HG03135 (cell line): ENCODE data around the gene MFF.

Source experiments
- ATAC-seq: cut with Tn5 transposase; IDR thresholded peaks from one replicate; pipeline ENCODE4 v1.9.1; 2021; ENCODE audit warnings: mild to moderate bottlenecking, moderate library complexity; ENCODE audit not compliant: unreplicated experiment

Gene MFF, protein sequence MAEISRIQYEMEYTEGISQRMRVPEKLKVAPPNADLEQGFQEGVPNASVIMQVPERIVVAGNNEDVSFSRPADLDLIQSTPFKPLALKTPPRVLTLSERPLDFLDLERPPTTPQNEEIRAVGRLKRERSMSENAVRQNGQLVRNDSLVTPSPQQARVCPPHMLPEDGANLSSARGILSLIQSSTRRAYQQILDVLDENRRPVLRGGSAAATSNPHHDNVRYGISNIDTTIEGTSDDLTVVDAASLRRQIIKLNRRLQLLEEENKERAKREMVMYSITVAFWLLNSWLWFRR

DNA sequence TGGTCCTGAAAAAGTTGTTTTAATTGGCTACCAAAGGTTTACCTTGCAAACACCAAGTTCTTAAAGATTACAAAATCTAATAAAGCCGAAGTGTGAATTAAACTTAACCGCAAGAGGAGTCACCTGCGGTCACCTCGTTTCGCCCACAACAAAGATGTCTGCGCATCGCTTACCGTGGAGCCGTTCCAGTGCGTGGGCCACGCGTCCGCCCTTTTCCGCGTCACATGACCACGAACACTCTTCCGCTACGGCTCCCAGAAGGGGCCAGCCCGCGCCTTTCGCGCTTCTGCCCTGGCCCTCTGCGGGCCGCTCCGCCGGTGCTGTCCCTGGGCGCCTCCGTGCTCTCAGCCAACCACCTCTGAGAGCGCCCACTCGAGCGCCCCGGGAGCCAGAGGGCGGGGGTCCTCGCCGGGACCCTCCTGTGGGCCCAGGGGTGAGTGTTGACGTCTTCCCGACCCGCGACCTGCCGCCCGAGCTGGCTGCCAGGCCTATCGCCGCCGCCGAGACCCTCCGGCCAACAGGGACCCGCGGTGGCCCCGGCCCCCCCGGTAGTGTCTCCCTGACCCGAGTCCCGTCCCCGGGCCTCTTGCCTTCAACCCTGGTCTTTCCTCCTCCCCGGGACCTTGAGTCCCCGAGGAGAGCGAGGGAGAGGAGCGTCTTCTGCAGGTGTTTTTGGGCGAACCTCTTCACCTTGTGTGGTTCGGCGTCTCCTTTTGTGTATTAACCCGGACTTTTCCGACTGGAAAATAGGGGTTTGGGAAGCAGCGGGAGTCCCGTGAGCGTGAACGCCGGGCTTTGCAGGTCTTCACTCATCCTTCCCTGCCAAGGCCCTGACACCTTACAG is at the start of gene MFF:
Gene MFF, plus strand, starts transcription at position 257 of the 844 bp plus-strand sequence. CDS start 5,415 bp downstream, outside the sequence.
- ATAC-seq: peak; percentile 98

DNA sequence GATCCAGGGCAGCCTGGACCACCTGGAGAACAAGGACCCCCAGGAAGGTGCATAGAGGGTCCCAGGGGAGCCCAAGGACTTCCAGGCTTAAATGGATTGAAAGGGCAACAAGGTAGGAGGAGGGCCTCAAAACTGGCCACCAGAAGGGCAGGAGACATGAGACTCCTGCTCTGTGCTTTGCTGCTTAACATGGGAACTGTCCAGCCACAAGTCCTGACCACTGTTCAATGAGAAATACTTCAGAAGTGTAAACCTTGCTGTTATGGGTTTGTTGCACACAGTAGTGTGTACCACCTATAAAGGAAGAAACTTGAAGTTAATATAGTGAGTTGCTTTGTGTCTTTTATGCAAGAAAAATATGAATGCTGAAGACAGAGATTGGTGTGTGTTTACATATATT is 44.2 kb upstream of the MFF start:
- no peak for ATAC-seq

DNA sequence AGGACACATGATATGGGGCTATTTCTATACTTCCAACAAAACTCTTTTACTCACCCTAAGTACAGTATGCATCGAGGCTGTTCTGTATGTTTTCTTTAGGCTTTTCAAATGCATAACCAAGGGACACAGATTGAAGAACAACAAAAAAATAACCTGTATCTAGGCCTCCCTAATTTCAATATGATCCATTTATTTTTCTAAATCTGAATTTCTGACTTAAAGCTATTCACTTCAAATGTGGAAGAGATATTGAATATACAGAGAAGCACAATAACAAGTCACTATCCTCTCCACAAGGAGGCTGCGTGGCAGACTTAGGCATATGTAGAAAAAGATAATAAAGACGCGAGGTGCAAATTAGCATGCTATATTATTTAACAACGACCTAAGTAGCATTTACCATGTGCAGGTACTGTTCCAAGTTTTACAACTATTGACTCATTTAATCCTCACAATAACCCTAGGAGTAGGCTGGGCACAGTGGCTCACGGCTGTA is 39.3 kb upstream of the MFF start:
- ATAC-seq: no peak

DNA sequence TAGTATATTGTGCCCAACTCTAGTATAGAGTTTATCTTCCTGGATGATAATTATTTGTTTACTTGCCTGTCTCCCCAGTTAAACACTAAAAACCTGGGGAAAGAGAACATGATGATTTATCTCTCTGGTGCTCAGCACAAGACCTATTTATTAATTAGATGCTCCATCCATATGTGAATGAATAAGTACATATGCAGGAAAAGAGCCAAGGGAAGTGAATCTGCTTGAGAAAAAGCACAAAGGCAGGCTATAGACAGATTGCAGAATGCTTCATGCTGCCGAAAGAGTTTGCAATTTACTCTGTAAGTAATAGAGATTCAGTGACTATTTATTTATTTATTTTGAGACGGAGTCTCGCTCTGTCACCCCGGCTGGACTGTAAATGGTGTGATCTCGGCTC is 37.3 kb upstream of the MFF start:
- no peak for ATAC-seq

DNA sequence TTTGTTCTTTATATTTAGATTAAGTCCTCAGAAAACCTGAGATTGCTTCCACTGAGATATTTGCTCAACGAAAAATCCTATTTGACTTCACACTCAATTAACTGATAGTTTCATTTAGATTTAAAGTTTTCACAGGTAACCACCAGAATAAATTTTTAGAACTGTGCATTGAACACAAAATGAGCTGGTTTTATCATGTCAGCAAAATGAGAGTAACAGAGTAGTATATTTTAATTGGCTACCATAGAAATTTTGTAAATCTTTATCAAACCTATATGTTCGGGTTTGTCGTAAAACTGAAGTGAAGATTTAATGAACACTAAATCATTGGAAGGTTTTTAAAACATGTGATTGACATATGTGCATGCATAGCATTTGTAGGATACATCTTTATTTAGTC is 32.7 kb upstream of the MFF start:
- ATAC-seq: no peak

DNA sequence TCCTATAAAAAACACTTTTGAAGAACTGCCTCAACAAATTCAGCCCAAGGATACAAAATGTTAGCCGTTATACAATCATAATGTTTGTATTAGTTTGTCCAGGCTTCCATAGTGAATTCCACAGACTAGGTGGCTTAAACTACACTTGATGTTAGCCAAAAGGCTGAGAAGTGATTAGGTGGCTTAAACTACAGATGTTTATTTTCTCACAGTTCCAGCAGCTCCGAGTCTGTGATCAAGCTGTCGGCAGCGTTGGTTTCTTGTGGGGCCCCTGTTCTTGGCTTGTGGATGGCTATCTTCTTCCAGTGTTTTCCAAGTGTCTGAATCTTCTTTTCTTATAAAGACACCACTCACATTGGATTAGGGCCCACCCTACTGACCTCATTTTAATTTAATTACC is 31.5 kb upstream of the MFF start:
- no peak for ATAC-seq

DNA sequence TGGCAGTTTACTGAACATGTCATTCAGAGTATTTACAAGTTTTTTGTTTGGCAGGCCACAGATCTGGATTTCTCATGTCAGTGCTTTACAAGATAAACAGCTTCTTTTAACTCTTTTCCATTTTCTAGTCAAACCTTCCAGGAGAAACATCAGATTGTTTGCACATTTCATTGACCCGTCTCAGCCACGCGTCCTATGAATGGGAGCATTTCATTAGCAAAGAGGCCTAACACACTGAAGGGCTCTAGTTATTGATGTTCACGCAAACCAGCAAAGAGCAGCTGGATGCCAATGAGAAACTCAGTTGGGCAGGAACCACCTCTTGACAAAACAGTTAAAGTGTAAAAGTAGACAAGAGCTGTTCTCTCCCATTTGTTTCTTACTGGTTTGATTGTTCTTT is 29.2 kb upstream of the MFF start:
- no peak for ATAC-seq

DNA sequence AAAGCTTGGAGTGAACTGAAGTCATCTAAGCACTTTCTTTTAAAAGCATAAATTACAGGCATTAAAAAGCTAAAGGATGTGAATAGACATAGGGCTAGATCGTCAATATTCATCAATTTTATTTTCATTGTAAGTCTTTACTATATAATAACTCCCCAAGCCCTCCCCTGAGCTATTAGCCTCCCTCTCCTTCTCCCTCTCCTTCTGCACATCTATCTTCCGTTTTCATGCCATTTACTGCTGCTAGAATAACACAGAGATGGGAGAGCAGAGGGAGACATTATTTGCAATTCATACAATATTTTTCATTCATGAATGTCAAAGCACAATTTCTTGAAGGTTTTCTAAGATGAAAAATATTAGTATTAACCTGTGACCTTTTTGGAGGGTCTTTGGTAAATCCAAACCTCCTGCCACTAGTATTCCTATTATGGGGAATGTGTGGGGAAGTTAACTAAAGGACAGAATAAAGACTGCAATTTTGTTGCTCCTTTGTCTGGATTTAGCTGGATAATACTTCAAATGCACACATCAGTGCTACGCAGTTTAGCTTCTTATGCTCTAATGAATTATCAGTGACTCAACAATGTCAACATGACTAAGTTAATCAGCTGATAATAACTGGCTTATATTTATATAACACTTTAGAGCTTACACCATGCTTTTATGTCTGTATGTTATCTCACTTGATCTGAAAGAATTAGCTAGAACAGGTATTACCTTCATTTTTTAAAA is 28.2 kb upstream of the MFF start:
- no peak for ATAC-seq

DNA sequence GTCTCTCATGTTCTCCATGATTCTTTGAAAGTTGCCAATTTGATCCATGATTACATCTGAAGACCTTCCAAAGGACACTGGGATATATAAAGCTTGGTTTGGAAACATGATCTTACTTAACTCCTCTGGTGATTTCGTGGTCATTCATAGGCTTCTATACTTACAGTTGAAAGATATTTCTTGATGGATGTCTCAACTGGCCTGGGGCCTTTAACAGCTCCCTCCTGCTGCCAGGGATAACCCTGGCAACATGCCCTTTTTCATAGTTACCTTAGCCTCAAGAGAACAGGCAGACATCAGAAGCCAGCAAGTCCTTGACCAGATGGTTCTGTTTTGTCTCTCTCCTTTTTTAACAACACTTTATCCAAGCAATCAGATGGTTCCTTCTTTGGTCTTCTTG is 23.5 kb upstream of the MFF start:
- ATAC-seq: no peak

DNA sequence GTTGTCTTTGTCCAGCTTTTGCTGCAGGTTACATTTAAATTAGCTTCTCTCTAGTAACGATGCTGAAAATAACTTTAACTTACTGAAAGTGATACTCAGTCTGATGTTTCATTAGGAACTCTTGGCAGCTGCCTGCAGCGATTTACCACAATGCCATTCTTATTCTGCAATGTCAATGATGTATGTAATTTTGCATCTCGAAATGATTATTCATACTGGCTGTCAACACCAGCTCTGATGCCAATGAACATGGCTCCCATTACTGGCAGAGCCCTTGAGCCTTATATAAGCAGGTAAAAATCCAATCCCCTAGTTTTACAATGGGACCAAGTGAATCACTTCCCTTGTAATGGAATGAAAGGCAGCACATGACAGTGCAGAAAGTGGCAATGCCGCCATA is 16.3 kb upstream of the MFF start:
- ATAC-seq: peak; percentile 74

DNA sequence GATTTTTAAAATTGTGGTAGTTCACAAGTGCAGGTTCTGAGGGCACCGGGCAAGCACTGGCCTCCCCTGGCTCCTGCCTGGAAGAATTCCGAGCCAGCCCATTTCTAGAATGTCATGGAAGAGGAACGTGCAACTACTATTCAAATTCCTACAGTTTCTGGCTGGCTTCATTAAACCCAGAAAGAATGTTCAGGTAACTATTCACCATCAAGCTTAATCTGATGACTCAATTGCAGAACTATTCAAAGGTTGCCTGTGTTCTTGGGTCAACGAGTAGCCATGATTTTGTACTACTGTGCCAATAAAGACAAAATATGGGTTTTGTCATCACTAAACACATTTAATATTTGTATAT is 14.3 kb upstream of the MFF start:
- no peak for ATAC-seq

DNA sequence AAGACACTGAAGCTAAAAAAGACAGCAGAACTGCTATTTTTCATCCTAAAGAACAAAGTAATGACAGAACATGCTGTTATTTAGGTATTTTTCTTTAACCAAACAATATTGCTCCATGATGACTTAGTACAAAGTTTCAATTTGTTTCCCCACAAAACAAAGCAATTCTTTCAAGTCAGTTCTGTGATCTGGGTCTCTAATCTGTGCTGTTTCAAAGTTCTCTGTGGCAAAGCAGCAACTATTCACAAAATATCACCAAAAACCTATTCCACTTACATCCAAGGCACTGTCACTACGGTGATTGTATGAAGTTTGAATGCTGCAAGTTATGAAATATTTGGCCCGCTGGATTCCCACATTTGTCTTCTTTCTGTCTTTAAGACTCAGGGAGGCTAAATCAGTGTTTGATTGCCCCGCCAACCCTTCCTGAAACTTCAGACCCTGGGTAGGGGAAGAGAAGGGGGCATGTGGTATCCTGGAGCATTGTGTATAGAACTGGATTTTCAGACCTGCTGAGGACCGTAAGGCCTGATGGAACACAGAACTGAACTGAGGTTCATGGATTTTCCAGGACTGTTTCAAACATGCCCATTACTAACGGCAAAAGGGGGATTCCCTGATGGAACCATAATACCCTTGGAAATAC is 13.1 kb upstream of the MFF start:
- no peak for ATAC-seq

DNA sequence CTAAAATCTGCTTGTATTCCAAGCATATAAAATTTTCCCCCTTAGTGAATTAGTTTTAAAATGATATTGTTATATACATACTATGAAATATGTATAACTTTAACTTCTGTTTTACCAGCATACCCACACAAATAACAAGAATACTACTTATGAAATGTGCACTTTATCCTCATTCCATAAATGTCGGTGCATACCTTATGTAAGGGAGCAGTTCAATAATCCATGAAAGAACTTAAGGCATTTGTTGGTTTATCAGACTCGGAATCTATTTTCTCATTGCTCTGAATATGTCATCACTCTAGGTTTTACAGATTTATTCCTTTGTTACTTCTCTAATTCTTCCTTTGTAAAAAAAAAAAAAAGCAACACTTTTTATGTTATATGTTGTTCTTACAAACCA is 12.5 kb upstream of the MFF start:
- no peak for ATAC-seq

DNA sequence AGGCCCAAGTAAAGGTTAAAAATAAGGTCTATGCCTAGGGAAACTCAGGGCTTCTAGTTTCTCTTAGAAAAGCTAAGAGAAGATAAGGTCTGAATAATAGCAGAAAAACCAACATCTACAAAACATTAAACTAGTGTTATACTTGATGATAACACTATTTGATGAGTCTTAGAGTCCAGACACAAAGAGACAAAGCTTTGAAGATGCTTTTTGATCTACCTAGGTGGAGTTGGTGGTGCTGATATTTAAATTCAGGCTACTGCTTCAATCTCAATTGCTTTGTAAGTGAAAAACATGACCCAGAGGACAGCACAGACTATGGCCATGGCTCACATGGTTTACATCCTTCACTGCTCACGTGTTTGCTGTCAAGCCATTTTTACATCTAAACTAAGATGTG is 11.7 kb upstream of the MFF start:
- ATAC-seq: no peak

DNA sequence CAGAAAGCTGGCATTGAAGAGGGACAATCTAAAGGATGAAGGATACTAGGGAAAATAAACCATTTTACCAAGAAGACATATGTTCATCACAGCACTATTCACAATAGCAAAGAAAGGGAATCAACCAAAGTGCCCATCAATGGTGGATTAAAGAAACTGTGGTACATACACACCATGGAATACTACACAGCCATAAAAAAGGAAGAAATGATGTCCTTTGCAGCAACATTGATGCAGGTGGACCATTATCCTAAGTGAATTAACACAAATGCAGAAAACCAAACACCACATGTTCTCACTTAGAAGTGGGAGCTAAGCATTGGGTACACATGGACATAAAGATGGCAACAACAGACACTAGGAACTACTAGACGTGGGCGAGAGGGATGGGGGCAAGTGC is 7.2 kb upstream of the MFF start:
- no peak for ATAC-seq

DNA sequence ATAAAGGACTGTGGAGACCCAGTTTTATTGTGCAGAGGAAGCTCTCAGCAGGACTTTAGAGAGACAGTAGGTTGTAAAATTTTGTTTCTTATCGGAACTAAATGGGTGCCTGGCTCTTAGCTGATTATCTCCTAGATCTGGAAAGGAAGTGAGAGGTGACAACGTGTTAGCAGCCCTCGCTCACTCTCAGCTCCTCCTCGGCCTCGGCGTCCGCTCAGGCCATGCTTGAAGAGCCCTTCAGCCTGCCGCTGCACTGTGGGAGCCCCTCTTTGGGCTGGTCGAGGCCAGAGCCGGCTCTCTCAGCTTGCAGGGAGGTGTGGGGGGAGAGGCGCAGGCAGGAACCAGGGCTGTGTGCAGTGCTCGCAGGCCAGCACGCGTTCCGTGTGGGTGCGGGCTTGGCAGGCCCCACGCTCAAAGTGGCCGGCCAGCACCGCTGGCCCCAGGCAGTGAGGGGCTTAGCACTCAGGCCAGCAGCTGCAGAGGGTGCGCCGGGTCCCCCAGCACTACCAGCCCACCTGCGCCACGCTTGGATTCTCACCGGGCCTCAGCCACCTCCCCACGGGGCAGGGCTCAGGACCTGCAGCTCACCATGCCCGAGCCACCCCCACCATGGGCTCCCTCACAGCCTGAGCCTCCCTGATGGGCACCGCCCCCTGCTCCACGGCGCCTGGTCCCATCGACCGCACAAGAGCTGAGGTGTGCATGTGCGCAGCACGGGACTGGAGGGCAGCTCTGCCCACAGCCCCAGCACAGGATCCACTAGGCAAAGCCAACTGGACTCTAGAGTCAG is 4.6 kb upstream of the MFF start:
- ATAC-seq: no peak

DNA sequence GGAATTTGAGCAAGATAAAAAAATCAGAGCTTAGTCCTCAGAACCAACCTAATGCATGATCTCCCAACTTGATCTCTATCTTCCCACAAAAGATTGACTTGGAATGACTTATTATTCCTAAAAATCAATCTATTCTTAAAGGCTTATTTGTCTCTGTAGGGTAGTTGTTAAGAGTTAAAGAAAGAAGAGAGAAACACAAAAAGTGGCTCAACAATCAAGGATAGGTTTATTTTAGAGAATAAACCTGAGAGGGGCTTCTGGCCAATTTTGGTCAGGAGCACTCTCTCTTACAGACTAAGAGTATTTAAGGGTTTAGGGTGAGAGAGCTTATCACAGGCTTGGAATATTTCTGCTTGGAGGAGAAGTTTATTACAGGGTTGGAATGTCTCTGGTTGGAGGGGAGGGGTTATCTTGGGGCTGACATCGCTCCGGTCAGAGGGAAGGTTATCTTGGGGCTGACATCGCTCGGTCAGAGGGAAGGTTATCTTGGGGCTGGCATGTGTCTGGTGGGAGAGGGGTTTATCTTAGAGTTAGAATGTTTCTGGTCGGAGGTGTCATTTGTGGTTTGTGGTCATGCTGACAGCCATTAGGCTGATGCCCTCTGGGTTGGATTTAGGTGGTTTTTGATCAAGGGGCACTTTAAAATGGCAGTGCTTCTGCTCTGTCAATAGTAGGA is 2.4 kb upstream of the MFF start:
- no peak for ATAC-seq

DNA sequence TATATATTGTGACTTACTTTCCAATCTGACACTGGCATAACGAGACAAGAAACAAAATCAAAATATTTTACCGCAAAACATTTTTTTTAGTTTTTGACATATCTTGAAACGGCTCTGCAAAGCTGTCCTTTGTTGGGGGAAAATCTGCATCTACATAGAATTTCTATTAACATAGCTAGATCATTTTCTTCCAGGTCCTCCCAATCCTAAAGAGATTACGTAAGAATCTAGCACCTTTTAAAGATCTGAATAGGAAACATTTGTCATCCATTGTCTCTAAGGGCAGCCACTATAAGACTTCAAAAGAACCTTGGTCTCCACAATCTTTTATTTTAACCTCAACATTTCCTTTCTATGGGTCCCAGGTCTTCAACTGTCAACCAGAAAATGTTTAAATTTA is 1.2 kb upstream of the MFF start:
- no peak for ATAC-seq

DNA sequence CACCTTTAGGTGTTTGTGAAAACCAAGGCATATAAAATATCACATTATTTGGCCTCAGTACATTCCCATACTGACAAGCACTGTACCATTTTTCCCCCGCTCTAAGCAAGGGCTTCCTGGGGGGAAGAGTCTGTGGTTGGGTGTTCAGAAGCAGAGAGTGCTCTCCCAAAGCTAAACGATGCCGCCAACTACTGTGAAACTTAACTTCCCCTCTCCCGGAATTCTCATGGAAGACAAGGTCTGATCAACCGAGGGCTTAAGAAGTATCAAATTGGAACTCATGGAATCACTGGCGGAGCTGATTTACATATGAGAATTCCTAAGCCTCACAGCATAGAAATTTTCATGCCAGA is 433 bp upstream of the MFF start:
- ATAC-seq: peak; percentile 12

DNA sequence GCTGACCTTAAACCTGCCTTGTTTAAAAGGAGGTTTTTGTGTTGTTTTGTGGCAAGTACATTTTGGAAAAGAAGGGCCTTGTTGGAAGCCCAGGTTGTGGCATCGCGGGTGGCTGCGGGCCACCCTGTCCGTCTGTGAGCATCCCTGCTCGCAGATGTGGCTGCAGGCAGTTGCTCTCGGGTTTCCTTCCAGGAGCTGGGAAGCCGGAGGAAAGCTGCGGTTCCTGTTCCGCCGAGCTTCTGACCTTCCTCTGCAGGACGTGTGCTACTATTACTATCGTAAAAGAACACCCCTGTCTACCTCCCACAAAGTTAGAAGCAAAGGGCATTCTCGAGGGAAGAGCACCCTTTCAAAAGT is 766 bp downstream of the MFF start:
- ATAC-seq: peak; percentile 7
